ENCODE results near the gene PAX5.
A peak's percentile ranks its signal among the peaks of the same experiment; 100 is the strongest.

- TF ChIP-seq CTCF (IDR thresholded peaks at IDR 0.05), result peak; percentile 52
- no peak for TF ChIP-seq ZFX (IDR thresholded peaks at IDR 0.05; ENCODE audit: borderline replicate concordance)
Measured at GRCh38 chr9:36793277-36793676, 240.8 kb downstream of the PAX5 start.
